ENCODE results near the gene SRGAP1. TPM values are rescaled to one million over a fixed set of nuclear protein-coding genes. Genes with fewer than 3 reads are reported as not detected.
A peak's percentile ranks its signal among the peaks of the same experiment; 100 is the strongest.
"Not testable (repeated sequence)": the region's sequence is repeated elsewhere in the genome, so short reads cannot be mapped to it uniquely, and the experiment has no call there.

SRGAP1 gene
- total RNA-seq, 1 donor from 2014 or later: 16.0 TPM

DNA sequence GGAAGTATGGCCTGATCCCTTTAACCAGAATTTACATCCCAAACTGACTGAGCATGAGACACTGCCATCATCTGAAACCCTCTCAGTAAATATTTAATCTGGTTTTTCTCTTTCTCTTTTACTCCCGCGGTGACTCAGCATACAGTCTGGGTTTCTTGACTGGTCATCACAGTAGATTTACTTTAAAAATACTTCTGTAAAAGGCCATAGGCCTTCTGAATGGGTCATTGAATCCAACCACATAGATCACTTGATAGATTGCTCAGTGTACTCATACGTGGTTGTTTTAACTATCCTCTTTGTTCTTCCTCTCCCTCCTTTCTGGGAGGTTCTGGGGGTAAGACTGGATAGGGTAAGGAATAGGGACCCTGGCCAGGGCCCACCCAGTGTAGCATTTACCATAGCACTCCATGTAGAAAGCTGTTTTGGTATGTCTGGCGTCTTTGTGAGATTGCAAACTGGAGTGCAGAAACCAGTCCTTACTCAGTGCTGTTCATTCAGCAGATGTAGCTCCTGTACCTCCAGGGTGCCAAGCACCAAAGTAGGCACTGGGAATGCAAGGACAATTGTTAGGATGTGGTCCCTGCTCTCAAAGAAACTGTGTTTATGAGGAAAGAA is 165.7 kb downstream of the SRGAP1 start:
- intact Hi-C loops (cut with DNase I): no loop called here
- ATAC-seq (no peak), DNase-seq (ENCODE audit: low spot score) (no peak)

DNA sequence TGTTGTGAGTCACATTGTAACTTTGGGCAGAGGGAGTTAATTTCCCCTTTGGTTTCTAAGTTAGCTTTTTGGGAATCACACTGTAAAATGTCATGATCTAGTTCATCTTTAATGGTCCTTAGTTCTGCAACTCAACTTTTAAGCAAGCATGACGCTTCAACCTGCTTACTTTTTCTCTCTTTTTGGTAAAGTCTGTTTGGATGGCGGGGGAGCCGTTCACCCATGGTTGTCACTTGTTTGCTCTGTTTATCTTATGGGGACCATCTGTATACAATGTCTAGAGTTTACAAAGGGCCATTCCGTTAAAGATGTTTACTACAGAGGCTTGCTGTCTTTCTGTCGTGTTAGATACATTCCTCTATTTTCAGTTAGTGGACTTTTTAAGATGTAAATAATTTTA is 172.0 kb downstream of the SRGAP1 start:
- ATAC-seq (no peak), DNase-seq (ENCODE audit: low spot score) (no peak)
- intact Hi-C loops (cut with DNase I): no loop called here

DNA sequence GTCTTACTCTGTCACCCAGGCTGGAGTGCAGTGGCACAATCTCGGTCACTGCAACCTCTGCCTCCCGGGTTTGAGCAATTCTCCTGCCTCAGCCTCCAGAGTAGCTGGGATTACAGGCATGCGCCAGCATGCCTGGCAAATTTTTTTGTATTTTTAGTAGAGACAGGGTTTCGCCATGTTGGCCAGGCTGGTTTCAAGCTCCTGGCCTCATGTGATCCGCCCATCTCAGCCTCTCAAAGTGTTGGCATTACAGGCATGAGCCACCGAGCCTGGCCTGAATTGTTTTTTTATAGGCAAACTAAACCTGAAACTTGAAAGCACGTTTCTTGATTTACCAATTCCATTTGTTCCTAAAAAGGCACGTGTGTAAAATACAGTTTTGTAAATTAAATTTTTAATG is 173.6 kb downstream of the SRGAP1 start:
- DNase-seq (ENCODE audit: low spot score); ATAC-seq; intact Hi-C loops (cut with DNase I): not testable (repeated sequence)

DNA sequence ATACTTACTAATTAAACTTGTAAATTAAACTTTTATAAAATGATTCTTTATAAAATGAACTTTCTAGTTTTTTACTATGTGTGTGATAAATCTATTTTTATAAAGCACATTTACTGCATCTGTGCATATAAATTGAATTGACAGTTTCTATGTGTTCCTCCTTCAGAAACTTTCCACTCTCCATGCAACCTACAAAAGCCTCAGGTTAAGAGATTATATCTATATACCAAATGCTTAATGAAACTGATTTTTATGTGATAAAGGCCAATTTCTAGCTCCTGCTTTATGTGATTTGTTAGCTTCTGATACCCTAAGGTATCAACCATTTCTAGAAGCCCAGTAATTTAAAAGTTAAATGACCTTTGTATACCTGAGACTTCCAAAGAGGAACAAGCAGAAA is 174.0 kb downstream of the SRGAP1 start:
- intact Hi-C loops (cut with DNase I): no loop called here
- ATAC-seq: no peak
- no peak for DNase-seq (ENCODE audit: low spot score)

DNA sequence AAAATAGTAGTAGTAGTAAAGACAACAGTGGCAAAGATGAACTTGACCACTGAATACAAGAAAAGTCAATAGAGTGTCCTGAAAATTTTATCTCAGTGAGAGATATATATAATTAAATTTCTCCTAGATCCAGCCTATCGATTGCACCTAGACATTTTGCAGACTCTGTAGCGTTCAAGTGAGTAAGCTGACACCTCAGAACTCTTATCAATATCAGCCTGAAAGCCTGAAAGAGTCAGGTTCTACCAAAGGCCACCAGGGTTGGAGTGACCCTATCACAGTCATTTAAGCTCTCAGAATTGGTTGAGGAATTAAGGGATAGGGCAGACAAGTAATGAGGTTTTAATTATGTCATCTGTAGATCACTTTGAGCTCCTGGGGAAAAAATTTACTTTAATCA is 174.6 kb downstream of the SRGAP1 start:
- ATAC-seq (no peak), DNase-seq (ENCODE audit: low spot score) (no peak)
- intact Hi-C loops (cut with DNase I): no loop called here

DNA sequence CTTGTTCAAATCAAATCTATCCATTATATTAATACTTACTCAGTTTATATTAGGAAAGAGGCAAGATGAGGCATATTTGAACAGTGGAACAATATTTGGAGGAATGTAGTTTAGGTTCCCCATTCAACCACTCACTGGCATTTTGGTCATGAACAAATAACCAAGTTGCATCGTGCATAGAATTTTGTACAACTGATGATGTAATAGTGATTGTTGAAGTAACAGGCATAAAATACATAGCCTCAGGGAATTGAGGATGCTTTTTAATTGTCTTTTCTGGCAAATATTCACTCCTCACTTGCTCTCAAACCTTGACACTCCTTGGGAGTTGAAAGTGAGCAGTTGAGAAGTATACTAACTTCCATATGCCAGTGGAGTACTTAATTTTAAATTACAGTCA is 175.2 kb downstream of the SRGAP1 start:
- ATAC-seq (no peak), DNase-seq (ENCODE audit: low spot score) (no peak)
- intact Hi-C loops (cut with DNase I): no loop called here

DNA sequence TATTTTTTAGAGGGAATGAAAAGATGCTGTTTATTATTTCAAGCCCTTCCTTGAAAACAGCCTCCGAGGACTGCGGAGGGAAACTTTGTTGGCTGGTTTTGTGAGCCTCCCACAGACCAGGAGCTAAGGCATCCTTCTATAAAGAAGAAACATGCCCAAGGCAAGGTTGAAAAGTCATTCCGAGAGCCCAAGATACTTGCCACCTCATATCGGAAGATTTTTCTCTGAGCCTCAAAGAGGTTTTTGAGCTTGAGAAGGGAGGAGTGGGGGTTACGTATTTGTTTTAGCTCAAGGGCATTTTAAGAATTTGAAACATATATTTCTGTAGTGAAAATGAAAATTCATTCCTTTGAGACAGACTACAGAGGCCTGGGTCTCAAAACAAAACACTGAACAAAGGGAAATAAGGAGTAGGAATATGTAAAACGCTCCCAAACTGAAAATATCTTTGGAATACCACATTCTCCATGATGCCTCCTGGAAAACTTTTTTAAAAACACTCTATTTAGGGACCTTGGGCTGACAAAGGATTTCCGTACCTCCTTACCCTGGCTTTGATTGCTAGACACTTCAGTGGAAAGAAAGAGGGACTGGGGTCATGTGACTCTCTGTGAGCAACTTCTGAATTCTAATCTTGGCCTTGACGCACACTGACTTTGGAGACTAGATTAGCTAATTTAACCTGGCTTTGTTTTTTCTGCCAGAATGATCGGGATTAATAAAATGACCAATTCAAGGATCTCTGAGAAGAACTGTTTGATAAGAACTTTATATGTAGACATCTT is 180.9 kb downstream of the SRGAP1 start:
- intact Hi-C loops (cut with DNase I): no loop called here
- no peak for ATAC-seq
- no peak for DNase-seq (ENCODE audit: low spot score)

DNA sequence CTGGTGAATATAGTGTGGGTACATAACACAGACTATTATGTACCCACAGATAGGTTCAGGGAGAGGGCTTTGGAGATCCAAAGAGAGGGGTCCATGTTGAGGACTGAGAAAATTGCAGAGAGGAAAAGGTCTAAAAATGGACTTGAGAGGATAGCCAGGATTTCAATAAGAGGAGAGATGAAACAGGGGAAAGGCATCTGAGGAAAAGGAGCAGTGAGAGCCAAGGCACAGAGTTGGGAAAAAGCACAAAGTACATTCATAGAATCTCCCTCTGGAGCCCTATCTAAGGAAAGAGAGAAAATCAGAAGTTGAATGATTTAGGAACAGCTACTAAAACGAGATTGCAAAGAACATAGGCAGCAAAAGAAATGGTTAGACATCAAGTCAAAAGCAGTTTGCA is 182.8 kb downstream of the SRGAP1 start:
- intact Hi-C loops (cut with DNase I): no loop called here
- DNase-seq (ENCODE audit: low spot score) (no peak), ATAC-seq (no peak)

DNA sequence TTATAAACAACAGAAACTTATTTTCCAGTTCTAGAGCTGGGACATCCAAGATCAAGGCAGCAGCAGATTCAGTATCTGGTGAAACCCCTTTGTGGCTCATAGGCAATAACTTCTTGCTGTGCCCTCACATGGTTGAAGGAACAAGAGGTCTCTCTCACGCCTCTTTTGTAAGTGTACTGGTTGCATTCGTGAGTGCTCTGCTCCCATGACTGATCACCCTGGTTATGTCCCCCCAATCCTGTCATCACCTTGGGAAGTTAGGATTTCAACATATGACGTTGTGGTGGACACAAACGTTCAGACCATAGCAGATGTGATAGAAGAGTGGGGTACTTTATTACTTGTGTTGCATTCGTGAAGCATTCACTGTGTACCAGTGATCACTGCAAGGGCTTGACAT is 184.0 kb downstream of the SRGAP1 start:
- intact Hi-C loops (cut with DNase I): no loop called here

DNA sequence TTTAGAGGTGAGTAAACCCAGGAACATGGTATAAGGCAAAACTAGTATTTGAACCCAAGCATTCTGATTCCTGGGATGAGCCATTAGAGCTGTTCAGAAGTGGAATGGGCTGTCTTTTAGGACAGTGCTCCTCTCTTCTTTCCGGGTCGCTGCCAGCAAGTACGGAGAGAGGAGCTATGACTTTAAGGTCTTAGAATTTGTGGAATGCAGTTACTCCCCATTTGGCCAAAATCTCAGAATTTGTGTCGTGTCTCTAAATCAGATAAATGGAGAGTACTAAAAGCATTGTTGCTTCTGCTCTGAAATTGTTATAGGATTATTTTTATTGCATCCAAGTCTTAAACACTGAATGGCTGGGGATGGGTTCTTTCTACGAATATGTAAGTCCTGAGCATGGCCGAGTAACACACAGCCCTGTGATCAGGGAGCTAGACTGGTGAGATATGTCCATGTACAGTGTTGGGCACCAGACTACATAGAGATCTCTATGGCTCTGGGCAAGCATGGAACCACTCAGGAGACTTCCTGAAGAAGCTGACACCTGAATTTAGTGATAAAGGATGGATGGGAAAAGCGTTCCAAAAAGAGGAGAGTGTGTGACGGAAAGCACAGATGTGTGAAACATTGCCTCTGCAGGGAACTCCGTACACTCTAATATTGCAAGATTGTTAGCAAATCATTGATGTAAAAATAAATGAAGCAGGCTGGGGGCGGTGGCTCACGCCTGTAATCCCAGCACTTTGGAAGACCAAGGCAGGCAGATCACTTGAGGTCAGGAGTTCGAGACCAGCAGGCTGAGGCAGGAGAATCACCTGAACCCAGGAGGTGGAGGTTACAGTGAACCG is 184.7 kb downstream of the SRGAP1 start:
- intact Hi-C loops (cut with DNase I): no loop called here
- ATAC-seq: peak; percentile 74
- no peak for DNase-seq (ENCODE audit: low spot score)

More for the DNA sequence above, 184.0 kb downstream of the SRGAP1 start:
- ATAC-seq (peak; percentile 39), DNase-seq (ENCODE audit: low spot score) (no peak)

DNA sequence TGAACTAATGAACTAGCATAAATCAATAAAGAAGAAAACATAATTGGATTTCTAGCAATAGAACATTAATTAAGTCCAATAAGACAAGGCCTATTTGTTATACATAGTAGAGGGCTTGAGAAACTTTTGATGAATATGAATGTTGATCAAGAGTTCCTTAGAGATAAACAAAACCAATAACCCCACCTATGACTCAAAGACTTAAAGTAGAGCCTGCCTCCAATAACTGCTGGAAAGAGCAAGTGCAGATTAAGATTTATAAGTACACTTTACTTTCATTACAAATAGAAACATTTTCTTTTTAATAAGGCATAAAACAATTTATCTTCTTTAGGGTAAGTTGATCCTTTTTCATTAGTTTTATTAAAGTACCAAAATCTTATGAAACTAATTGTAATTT is 185.7 kb downstream of the SRGAP1 start:
- intact Hi-C loops (cut with DNase I): no loop called here
- no peak for DNase-seq (ENCODE audit: low spot score)
- ATAC-seq: no peak

DNA sequence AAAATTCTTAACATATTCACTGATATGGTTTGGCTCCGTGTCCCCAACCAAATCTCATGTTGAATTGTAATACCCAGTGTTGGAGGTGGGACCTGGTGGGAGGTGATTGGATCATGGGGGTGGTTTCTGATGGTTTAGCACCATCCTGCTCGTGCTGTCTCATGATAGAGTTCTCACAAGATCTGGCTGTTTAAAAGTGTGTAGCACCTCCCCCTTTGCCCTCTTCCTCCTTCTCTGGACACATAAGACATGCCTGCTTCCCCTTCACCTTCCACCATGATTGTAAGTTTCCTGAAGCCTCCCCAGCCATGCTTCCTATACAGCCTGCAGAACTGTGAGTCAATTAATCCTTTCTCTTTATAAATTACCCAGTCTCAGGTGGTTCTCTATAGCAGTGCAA is 189.6 kb downstream of the SRGAP1 start:
- intact Hi-C loops (cut with DNase I); ATAC-seq; DNase-seq (ENCODE audit: low spot score): not testable (repeated sequence)

DNA sequence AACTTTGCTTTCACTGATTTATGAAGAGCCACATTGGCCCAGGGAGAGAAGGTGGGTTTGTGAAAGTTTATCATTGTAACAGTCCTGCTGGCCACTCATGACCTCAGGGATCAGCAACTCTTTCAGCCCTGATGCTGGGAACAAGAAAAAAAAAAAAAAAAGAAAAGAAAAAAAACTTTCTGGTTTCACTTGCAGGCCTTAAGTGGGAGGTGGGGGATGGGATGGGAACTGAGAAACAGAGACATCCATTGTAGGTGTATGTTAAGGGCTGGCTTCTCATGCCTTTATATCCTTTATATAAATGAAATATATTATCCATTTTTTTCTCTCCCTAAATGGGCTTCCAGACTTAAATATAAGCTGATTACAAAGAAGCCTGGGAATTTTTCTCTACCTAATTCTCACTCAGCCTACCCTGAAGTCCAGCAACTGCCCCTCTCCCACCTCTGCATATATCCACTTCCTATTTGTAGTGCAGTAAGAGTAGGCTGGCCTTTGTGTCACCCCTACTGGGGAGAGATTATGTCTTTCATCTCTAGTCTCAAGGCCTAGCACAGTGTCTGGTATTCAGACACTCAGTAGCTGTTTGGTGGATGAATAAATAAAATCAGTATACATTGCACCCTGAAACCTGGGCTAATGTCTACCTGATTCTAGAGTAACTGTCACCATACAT is 190.5 kb downstream of the SRGAP1 start:
- DNase-seq (ENCODE audit: low spot score) (no peak), ATAC-seq (no peak)
- intact Hi-C loops (cut with DNase I): no loop called here

DNA sequence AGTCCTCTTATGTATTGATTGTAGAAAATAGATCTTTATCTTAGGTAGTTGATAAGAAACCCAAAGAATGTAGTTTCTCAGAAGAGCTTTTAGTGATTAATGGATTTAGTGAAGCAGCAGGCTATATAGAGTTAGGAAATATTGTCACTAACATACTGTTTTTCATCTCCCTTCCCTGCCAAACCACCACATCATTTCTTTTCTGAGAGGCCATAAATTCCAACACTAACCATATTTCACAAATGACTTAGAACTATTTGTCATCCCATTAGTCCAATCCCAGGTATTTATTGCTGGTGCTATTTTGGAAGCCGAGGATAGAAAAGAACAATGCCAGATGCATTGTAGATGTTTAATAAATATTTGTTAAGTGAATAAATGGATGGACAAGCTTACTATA is 191.9 kb downstream of the SRGAP1 start:
- no peak for ATAC-seq
- intact Hi-C loops (cut with DNase I): no loop called here
- no peak for DNase-seq (ENCODE audit: low spot score)

DNA sequence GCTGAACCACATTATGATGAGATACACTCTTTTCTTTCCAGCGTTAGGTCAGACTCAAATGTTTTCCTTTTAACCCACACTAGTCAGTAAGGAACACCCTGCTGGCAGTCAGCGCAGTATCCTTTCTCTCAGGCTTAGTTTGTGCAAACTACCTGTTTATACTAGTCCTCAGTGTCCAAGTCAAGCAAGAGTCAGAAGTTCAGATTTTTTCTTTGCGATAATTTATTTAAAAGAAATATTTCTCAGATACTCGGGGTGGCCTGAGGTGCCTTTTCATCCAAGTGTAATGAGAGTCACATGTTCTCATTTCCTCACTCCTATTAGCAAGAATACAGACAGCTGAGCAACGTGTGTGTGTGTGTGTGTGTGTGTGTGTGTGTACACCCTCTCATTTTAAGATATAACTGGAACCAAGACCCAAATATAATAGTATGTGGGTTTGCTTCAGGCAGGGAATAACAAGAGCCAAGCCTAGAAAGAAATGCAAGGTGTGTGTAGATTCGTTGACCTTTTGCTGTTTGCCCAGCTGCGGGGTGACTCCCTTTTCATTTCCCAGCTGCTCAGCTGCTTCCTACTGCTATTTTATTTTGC is 194.9 kb downstream of the SRGAP1 start:
- no peak for DNase-seq (ENCODE audit: low spot score)
- intact Hi-C loops (cut with DNase I): no loop called here
- peak; percentile 85 for ATAC-seq

DNA sequence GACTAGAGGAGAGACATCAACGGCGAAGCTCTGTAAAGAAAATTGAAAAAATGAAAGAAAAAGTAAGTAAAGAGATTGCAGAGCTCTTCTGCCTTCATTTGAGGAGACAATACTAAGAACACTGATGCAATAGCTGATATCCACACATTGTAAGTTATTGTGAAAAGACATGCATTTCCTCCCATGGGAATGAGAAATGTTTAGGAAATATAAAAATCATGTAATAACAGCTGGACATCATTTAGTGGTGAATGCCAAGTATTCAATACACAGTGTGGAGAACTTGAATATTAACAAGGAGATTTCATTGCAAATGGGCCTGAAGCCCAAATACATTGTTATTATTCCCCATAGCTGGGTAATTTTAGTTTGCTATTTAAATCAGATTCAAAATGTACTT is 198.4 kb downstream of the SRGAP1 start:
- DNase-seq (ENCODE audit: low spot score): no peak
- no peak for ATAC-seq
- intact Hi-C loops (cut with DNase I): no loop called here

DNA sequence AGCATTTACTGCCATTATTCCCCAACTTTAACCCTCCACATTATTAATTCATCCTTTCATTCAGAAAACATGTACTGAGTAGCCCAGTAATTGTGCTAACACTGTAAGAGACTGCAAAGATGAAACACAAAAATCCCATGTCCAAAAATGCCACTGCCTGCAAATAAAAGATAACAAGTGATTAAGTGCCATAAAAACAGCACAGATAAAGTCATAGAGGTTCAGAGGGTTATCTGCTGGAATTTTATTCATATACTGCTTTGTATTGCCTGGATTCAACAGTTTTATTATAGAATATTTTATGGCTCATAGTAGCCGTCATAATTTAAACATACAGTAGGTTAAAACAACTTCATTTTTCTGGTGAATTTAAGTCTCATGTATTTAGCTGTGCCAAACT is 199.7 kb downstream of the SRGAP1 start:
- ATAC-seq (no peak), DNase-seq (ENCODE audit: low spot score) (no peak)
- intact Hi-C loops (cut with DNase I): no loop called here

DNA sequence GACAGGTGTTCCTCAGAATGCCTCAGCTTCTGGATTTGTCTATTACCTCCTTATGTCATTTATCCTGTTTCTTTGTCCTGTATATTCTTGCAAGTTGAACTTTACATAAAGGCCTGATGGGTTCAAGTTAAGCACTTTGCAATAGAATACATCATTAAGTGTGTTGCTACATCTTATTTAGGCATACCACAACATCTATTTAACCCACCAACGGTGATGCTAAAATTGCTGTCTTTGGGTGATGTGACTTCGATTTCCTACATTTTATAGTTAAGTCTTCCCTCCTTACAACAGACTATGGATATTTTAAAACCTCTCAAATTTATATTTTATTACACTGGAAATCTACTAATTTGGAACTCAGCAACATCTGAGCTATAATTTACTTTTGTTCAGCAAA is 206.6 kb downstream of the SRGAP1 start:
- ATAC-seq: no peak
- no peak for DNase-seq (ENCODE audit: low spot score)
- intact Hi-C loops (cut with DNase I): no loop called here

DNA sequence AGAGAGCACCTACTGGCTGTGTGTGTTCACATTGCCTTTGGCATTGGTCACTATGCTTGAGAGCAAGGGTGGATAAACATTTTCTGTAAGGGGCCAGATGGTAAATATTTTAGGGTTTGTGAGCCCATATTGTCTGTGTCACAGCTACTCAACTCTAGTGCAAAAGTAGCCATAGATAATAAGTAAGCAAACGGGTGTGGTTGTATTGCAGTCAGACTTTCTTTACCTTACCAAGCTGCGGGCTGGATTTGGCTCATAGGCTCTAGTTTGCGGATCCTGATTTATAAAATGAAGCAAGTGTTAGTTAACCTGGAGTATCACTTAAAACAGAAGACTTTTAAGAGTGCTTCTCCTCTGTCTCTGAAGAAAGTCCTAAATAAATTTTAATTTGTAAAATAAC is 208.6 kb downstream of the SRGAP1 start:
- no peak for DNase-seq (ENCODE audit: low spot score)
- ATAC-seq: no peak
- intact Hi-C loops (cut with DNase I): no loop called here

Measured in sciatic nerve (tissue), 2 donors.